Measurements from ENCODE around the gene FBXO28.
A peak's percentile ranks its signal among the peaks of the same experiment; 100 is the strongest.

Gene FBXO28

GRCh38 chr1:224095339-224095738 is 18.6 kb upstream of the FBXO28 start:
- no peaks in the 10 kb centered on the region for H3K36me3 ChIP-seq
- H4K20me1 ChIP-seq, result no peaks in the 10 kb centered on the region
- H3K27ac ChIP-seq, result no peak overlapping the region
- no peaks in the 10 kb centered on the region for H3K9me3 ChIP-seq (replicated peaks in 1 of 11)
- H3K27me3 ChIP-seq, result no peaks in the 10 kb centered on the region
- no peak overlapping the region for H3K9ac ChIP-seq
- no peak overlapping the region for H3K4me3 ChIP-seq
- no peak for TF ChIP-seq Cebpa-rat (IDR thresholded peaks at IDR 0.05)
- H3K4me1 ChIP-seq, result no peaks in the 10 kb centered on the region
- no peak overlapping the region for H3K4me2 ChIP-seq

GRCh38 chr1:224095867-224096266 is 18.0 kb upstream of the FBXO28 start:
- H3K36me3 ChIP-seq, result no peaks in the 10 kb centered on the region
- H3K9me3 ChIP-seq (replicated peaks in 1 of 11), result no peaks in the 10 kb centered on the region
- no peak for TF ChIP-seq Cebpa-rat (IDR thresholded peaks at IDR 0.05)
- H3K4me3 ChIP-seq, result no peak overlapping the region
- no peak overlapping the region for H3K4me2 ChIP-seq
- H3K9ac ChIP-seq, result no peak overlapping the region
- no peak overlapping the region for H3K27ac ChIP-seq
- no peaks in the 10 kb centered on the region for H3K4me1 ChIP-seq
- no peaks in the 10 kb centered on the region for H4K20me1 ChIP-seq
- H3K27me3 ChIP-seq, result no peaks in the 10 kb centered on the region

GRCh38 chr1:224096773-224097172 is 17.1 kb upstream of the FBXO28 start:
- Histone ChIP-seq H3K36me3 (no peaks in the 10 kb centered on the region), H3K27ac (no peak overlapping the region), H3K4me3 (no peak overlapping the region), H3K4me2 (no peak overlapping the region), H3K27me3 (no peaks in the 10 kb centered on the region), H3K4me1 (no peaks in the 10 kb centered on the region), H3K9ac (no peak overlapping the region), H4K20me1 (no peaks in the 10 kb centered on the region), H3K9me3 (replicated peaks in 1 of 11) (no peaks in the 10 kb centered on the region)
- TF ChIP-seq Cebpa-rat (IDR thresholded peaks at IDR 0.05), result no peak

- no peaks in the 10 kb centered on the region for H3K9me3 ChIP-seq (replicated peaks in 1 of 11)
- peak in 1 of 11 experiments; percentile 62; a peak in 1 of 22 replicates for TF ChIP-seq Cebpa-rat (IDR thresholded peaks at IDR 0.05)
- H3K27ac ChIP-seq, result no peak overlapping the region
- no peaks in the 10 kb centered on the region for H3K4me1 ChIP-seq
- H3K27me3 ChIP-seq, result no peaks in the 10 kb centered on the region
- no peak overlapping the region for H3K9ac ChIP-seq
- H3K36me3 ChIP-seq, result no peaks in the 10 kb centered on the region
- H3K4me3 ChIP-seq, result no peak overlapping the region
- H4K20me1 ChIP-seq, result no peaks in the 10 kb centered on the region
- no peak overlapping the region for H3K4me2 ChIP-seq
These were observed 15.9 kb upstream of the FBXO28 start for GRCh38 chr1:224098007-224098406.

GRCh38 chr1:224106568-224107281 is 7.2 kb upstream of the FBXO28 start:
- no peaks in the 10 kb centered on the region for H3K27me3 ChIP-seq
- no peak overlapping the region for H3K4me3 ChIP-seq
- H3K4me1 ChIP-seq, result peaks cover 0 to 4% (median 2%) of the 10 kb centered on the region in 10 experiments; a peak in 7 of 20 replicates
- no peak overlapping the region; a peak in 1 of 22 replicates for H3K27ac ChIP-seq
- no peak for TF ChIP-seq Cebpa-rat (IDR thresholded peaks at IDR 0.05)
- no peaks in the 10 kb centered on the region for H4K20me1 ChIP-seq
- H3K36me3 ChIP-seq, result no peaks in the 10 kb centered on the region
- H3K9me3 ChIP-seq (replicated peaks in 1 of 11), result no peaks in the 10 kb centered on the region
- H3K4me2 ChIP-seq, result peak overlapping the region in 8 of 11 experiments; percentile 6 to 59 (median 41); a peak in 14 of 22 replicates
- H3K9ac ChIP-seq, result no peak overlapping the region

GRCh38 chr1:224107282-224107625 is 6.7 kb upstream of the FBXO28 start:
- H3K4me2 ChIP-seq, result peak overlapping the region in 1 of 11 experiments; percentile 38; a peak in 1 of 22 replicates
- H4K20me1 ChIP-seq, result no peaks in the 10 kb centered on the region
- H3K27me3 ChIP-seq, result no peaks in the 10 kb centered on the region
- no peak overlapping the region for H3K9ac ChIP-seq
- no peaks in the 10 kb centered on the region for H3K9me3 ChIP-seq (replicated peaks in 1 of 11)
- H3K36me3 ChIP-seq, result no peaks in the 10 kb centered on the region
- H3K4me1 ChIP-seq, result peaks cover 0 to 4% (median 2%) of the 10 kb centered on the region in 10 experiments; a peak in 7 of 20 replicates
- H3K4me3 ChIP-seq, result no peak overlapping the region
- H3K27ac ChIP-seq, result no peak overlapping the region
- TF ChIP-seq Cebpa-rat (IDR thresholded peaks at IDR 0.05), result no peak

GRCh38 chr1:224108991-224109390 is 4.9 kb upstream of the FBXO28 start:
- Histone ChIP-seq H3K4me2 (no peak overlapping the region), H3K9ac (no peak overlapping the region), H3K36me3 (no peaks in the 10 kb centered on the region), H3K4me1 (peaks cover 7 to 16% (median 11%) of the 10 kb centered on the region in 10 experiments; a peak in 19 of 20 replicates), H3K9me3 (replicated peaks in 1 of 11) (no peaks in the 10 kb centered on the region), H4K20me1 (no peaks in the 10 kb centered on the region), H3K4me3 (no peak overlapping the region), H3K27me3 (no peaks in the 10 kb centered on the region), H3K27ac (no peak overlapping the region)
- no peak for TF ChIP-seq Cebpa-rat (IDR thresholded peaks at IDR 0.05)

GRCh38 chr1:224109981-224110380 is 3.9 kb upstream of the FBXO28 start:
- Histone ChIP-seq H3K4me3 (no peak overlapping the region), H3K27ac (no peak overlapping the region), H3K27me3 (no peaks in the 10 kb centered on the region), H3K4me2 (no peak overlapping the region), H3K36me3 (no peaks in the 10 kb centered on the region), H3K9ac (no peak overlapping the region), H3K9me3 (replicated peaks in 1 of 11) (no peaks in the 10 kb centered on the region), H4K20me1 (peaks cover 0 to 5% (median 0%) of the 10 kb centered on the region in 11 experiments; a peak in 5 of 22 replicates), H3K4me1 (peaks cover 7 to 18% (median 11%) of the 10 kb centered on the region in 10 experiments; a peak in 19 of 20 replicates)
- TF ChIP-seq Cebpa-rat (IDR thresholded peaks at IDR 0.05), result no peak

GRCh38 chr1:224113005-224113404 is 906 bp upstream of the FBXO28 start:
- H3K9ac ChIP-seq, result peak overlapping the region in 7 of 11 experiments; percentile 91 to 98 (median 95); a peak in 9 of 22 replicates
- H4K20me1 ChIP-seq, result peaks cover 18 to 34% (median 28%) of the 10 kb centered on the region in 11 experiments; a peak in 20 of 22 replicates
- peaks cover 16 to 31% (median 25%) of the 10 kb centered on the region in 10 experiments for H3K4me1 ChIP-seq
- H3K9me3 ChIP-seq (replicated peaks in 1 of 11), result no peaks in the 10 kb centered on the region
- peak overlapping the region in 3 of 11 experiments; percentile 96 to 97 (median 97); a peak in 4 of 22 replicates for H3K27ac ChIP-seq
- peaks cover 0 to 14% (median 6%) of the 10 kb centered on the region in 11 experiments; a peak in 8 of 22 replicates for H3K36me3 ChIP-seq
- H3K4me2 ChIP-seq, result peak overlapping the region; percentile 71 to 95 (median 87); a peak in 21 of 22 replicates
- H3K27me3 ChIP-seq, result no peaks in the 10 kb centered on the region
- H3K4me3 ChIP-seq, result peak overlapping the region; percentile 80 to 98 (median 92); a peak in 18 of 20 replicates
- TF ChIP-seq Cebpa-rat (IDR thresholded peaks at IDR 0.05), result no peak

Measured in BLaER1 treated with 17β-estradiol and CSF1 and Interleukin-3, amounts not matched to agents 10 nM and 100 nM (cell line).